B cell (primary cell): ENCODE measurements around the gene SREBF1. TPM values are rescaled to one million over a fixed set of nuclear protein-coding genes. Genes with fewer than 3 reads are reported as not detected.

Experiments used
- ATAC-seq: fragments of 200-7000 bp; cut with Tn5 transposase; one replicate; pipeline ENCODE4 v1.10.0; 2021; ENCODE audit warnings: low read depth, mild to moderate bottlenecking, moderate number of reproducible peaks, moderate library complexity
- CTCF ChIA-PET: fragments of 350-600 bp; sonication (Branson Sonifier 250); formaldehyde crosslinking; loops from one replicate; lab custom pipeline; 2021; ENCODE audit warnings: antibody characterized with exemption, inconsistent platforms; lab: Charles Lee
- POLR2A ChIA-PET: fragments of 350-600 bp; sonication (Branson Sonifier 250); formaldehyde crosslinking; loops from one replicate; lab custom pipeline; 2021; ENCODE audit warnings: antibody characterized with exemption; lab: Charles Lee
- DNase-seq: peaks from one replicate; pipeline ENCODE4 v3.0.0; 2013
- H2AFZ ChIP-seq: 2 replicates; pipeline ENCODE4 v1.6.1; 2012; ENCODE audit warnings: mild to moderate bottlenecking, low read depth, low read length; ENCODE audit not compliant: insufficient read depth, poor library complexity, severe bottlenecking
- H3K27ac ChIP-seq, 2 donors: 1 replicate in 1 of 2; 2 replicates in 1 of 2; pipeline ENCODE4 v1.5.1; 2012 to 2013; ENCODE audit warnings: low read length in 2 of 2, mild to moderate bottlenecking in 2 of 2, moderate library complexity in 1 of 2
- H3K27me3 ChIP-seq, 4 experiments: fragments of 200-600 bp in 1 of 4; sonication (generic) in 1 of 4; replicated peaks in 1 of 4; 1 replicate in 2 of 4; 2 replicates in 2 of 4; pipeline versions ENCODE4 v1.6.1 to v1.7.0; 2013 to 2016; ENCODE audit warnings: low read length in 3 of 4, mild to moderate bottlenecking in 2 of 4, mixed read lengths in 1 of 4, moderate library complexity in 1 of 4; ENCODE audit not compliant: insufficient read depth in 4 of 4, control insufficient read depth in 3 of 4; ENCODE audit errors: control extremely low read depth in 1 of 4
- H3K36me3 ChIP-seq, 2 experiments: replicated peaks in 1 of 2; 1 replicate in 1 of 2; 2 replicates in 1 of 2; pipeline versions ENCODE4 v1.6.1 to v1.7.1; 2013; ENCODE audit warnings: low read length in 1 of 2; ENCODE audit not compliant: insufficient read depth in 2 of 2, control insufficient read depth in 1 of 2; ENCODE audit errors: control extremely low read depth in 1 of 2, extremely low read depth in 1 of 2
- H3K4me1 ChIP-seq, 2 donors: fragments of 200-600 bp in 1 of 2; sonication (generic) in 1 of 2; 1 replicate in 1 of 2; 2 replicates in 1 of 2; pipeline versions ENCODE4 v1.5.1 to v1.6.1; 2013 to 2017; ENCODE audit warnings: low read length in 2 of 2; ENCODE audit not compliant: control insufficient read depth in 2 of 2, insufficient read depth in 2 of 2
- H3K4me2 ChIP-seq: replicated peaks from 2 replicates; pipeline ENCODE3; 2012; ENCODE audit warnings: mild to moderate bottlenecking, low read depth, low read length; ENCODE audit not compliant: poor library complexity, severe bottlenecking
- H3K4me3 ChIP-seq, 5 experiments: fragments of 200-600 bp in 1 of 5; sonication (generic) in 1 of 5; 1 replicate in 3 of 5; 2 replicates in 2 of 5; pipeline versions ENCODE4 v1.5.1 to v1.7.0; 2011 to 2016; ENCODE audit warnings: low read length in 4 of 5, mild to moderate bottlenecking in 4 of 5, low read depth in 2 of 5, control low read depth in 1 of 5, moderate library complexity in 1 of 5; ENCODE audit not compliant: insufficient read depth in 1 of 5; ENCODE audit errors: control extremely low read depth in 1 of 5, extremely low read depth in 1 of 5
- H3K79me2 ChIP-seq: fragments of 200-600 bp; sonication (generic); one replicate; pipeline ENCODE4 v1.6.0; 2016; ENCODE audit warnings: low read length; ENCODE audit not compliant: control insufficient read depth, insufficient read depth
- H3K9ac ChIP-seq: fragments of 200-600 bp; sonication (generic); 2 replicates; pipeline ENCODE4 v1.6.1; 2017; ENCODE audit warnings: mild to moderate bottlenecking, low read length, moderate library complexity
- H3K9me3 ChIP-seq, 3 donors: one replicate each; pipeline versions ENCODE4 v1.6.1 to v1.7.1; 2013; ENCODE audit warnings: low read length in 2 of 3; ENCODE audit not compliant: control insufficient read depth in 2 of 3, insufficient read depth in 1 of 3; ENCODE audit errors: control extremely low read depth in 1 of 3
- H4K20me1 ChIP-seq: 2 replicates; pipeline ENCODE4 v1.6.0; 2012; ENCODE audit warnings: mild to moderate bottlenecking, low read length; ENCODE audit not compliant: insufficient read depth, control insufficient read depth, poor library complexity, severe bottlenecking
- H3K27ac Mint-ChIP-seq: one replicate; pipeline ENCODE4 v1.8.0; 2021; ENCODE audit warnings: mixed read lengths
- H3K27me3 Mint-ChIP-seq: one replicate; pipeline ENCODE4 v1.8.0; 2021; ENCODE audit warnings: mixed read lengths
- H3K4me1 Mint-ChIP-seq: one replicate; pipeline ENCODE4 v1.8.0; 2021; ENCODE audit warnings: mixed read lengths
- H3K4me3 Mint-ChIP-seq: one replicate; pipeline ENCODE4 v1.8.0; 2021; ENCODE audit warnings: mixed read lengths
- H3K9me3 Mint-ChIP-seq: one replicate; pipeline ENCODE4 v1.8.0; 2022; ENCODE audit warnings: mixed read lengths; ENCODE audit not compliant: insufficient read depth
- EZH2 ChIP-seq: IDR thresholded peaks from 2 replicates; pipeline ENCODE4 v1.6.1; 2012; ENCODE audit warnings: borderline replicate concordance, low read depth, mild to moderate bottlenecking, moderate library complexity, low read length; ENCODE audit not compliant: insufficient read depth, poor library complexity, severe bottlenecking
- WGBS: methylation state at CpG from one replicate; pipeline ENCODE4 v1.1.5; 2013; ENCODE audit warnings: missing lambda C conversion rate; ENCODE audit not compliant: insufficient coverage; 5-methylcytosine and 5-hydroxymethylcytosine counted together
- intact Hi-C: fragments of 100-400 bp; cut with micrococcal nuclease; formaldehyde crosslinking; loops from one replicate; pipeline ENCODE4 v1.10.0; 2022
- polyA plus RNA-seq: library from polyadenylated mRNA; depleted of rRNA; stranded (reverse); fragments of >200 nt; gene quantifications from 2 replicates; pipeline ENCODE4 v1.2.3, GENCODE V29; 2012
- total RNA-seq, 2 donors: library from RNA; stranded (reverse); fragments of 120-200 nt in 1 of 2; gene quantifications; 1 replicate in 1 of 2; 2 replicates in 1 of 2; pipeline versions ENCODE4 v1.2.3 to v1.2.4, GENCODE V29; 2013 to 2022
- TF ChIP-seq, protein P1 (sequence below): fragments of 200-600 bp; IDR thresholded peaks from one replicate; pipeline ENCODE4 v1.8.0; 2022; ENCODE audit warnings: antibody characterized with exemption, mild to moderate bottlenecking

The SREBF1 gene
- total and polyA plus RNA-seq, 2 donors (not counting 1 experiment from before 2014, with no cell fraction given): 21.6 to 34.9 TPM

DNA sequence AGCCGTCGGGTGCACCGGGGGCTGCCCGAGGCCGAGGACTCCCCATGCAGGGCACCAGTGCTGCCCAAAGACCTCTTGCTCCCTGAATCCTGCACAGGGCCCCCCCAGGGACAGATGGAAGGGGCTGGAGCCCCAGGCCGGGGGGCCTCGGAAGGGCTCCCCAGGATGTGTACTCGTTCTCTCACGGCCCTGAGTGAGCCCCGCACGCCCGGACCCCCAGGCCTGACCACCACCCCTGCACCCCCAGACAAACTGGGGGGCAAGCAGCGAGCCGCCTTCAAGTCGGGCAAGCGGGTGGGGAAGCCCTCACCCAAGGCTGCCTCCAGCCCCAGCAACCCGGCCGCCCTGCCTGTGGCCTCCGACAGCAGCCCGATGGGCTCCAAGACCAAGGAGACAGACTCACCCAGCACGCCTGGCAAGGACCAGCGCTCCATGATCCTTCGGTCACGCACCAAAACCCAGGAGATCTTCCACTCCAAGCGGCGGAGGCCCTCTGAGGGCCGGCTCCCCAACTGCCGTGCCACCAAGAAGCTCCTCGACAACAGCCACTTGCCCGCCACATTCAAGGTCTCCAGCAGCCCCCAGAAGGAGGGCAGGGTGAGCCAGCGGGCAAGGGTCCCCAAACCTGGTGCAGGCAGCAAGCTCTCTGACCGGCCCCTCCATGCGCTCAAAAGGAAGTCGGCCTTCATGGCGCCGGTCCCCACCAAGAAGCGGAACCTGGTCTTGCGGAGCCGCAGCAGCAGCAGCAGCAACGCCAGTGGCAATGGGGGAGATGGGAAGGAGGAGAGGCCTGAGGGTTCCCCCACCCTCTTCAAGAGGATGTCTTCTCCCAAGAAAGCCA lies 40.6 kb downstream of the SREBF1 start:
- Histone ChIP-seq H3K36me3 (peaks cover 0 to 17% of the 10 kb centered on the region in 2 experiments), H2AFZ (no peak overlapping the region), H3K79me2 (peaks cover 11% of the 10 kb centered on the region), H3K4me2 (no peak overlapping the region), H3K9ac (no peak overlapping the region), H3K9me3 (no peaks in the 10 kb centered on the region), H3K27me3 (no peaks in the 10 kb centered on the region), H3K4me3 (no peak overlapping the region), H3K4me1 (peaks cover 9 to 18% of the 10 kb centered on the region in 2 donors), H4K20me1 (peaks cover 6% of the 10 kb centered on the region), H3K27ac (no peak overlapping the region)
- H3K9me3 Mint-ChIP-seq: no peaks in the 10 kb centered on the region
- intact Hi-C loops: no loop called here
- H3K4me3 Mint-ChIP-seq: no peak overlapping the region
- H3K27me3 Mint-ChIP-seq: no peaks in the 10 kb centered on the region
- H3K4me1 Mint-ChIP-seq: peaks cover 19% of the 10 kb centered on the region
- CTCF ChIA-PET: no interaction called here
- 97% methylated on average over 37 of the region's 40 CpGs for WGBS
- ATAC-seq (no peak), DNase-seq (no peak)
- POLR2A ChIA-PET: no interaction called here
- TF ChIP-seq EZH2: no peak
- TF ChIP-seq, protein P1, sequence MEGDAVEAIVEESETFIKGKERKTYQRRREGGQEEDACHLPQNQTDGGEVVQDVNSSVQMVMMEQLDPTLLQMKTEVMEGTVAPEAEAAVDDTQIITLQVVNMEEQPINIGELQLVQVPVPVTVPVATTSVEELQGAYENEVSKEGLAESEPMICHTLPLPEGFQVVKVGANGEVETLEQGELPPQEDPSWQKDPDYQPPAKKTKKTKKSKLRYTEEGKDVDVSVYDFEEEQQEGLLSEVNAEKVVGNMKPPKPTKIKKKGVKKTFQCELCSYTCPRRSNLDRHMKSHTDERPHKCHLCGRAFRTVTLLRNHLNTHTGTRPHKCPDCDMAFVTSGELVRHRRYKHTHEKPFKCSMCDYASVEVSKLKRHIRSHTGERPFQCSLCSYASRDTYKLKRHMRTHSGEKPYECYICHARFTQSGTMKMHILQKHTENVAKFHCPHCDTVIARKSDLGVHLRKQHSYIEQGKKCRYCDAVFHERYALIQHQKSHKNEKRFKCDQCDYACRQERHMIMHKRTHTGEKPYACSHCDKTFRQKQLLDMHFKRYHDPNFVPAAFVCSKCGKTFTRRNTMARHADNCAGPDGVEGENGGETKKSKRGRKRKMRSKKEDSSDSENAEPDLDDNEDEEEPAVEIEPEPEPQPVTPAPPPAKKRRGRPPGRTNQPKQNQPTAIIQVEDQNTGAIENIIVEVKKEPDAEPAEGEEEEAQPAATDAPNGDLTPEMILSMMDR: no peak
- no peak overlapping the region for H3K27ac Mint-ChIP-seq

- Histone ChIP-seq H3K4me3 (no peak overlapping the region), H3K36me3 (peaks cover 0 to 17% of the 10 kb centered on the region in 2 experiments), H3K27me3 (no peaks in the 10 kb centered on the region), H3K4me1 (peaks cover 9 to 18% of the 10 kb centered on the region in 2 donors), H3K27ac (no peak overlapping the region), H3K9me3 (no peaks in the 10 kb centered on the region), H3K9ac (no peak overlapping the region), H4K20me1 (peaks cover 12% of the 10 kb centered on the region), H2AFZ (no peak overlapping the region), H3K79me2 (peaks cover 12% of the 10 kb centered on the region), H3K4me2 (no peak overlapping the region)
- intact Hi-C loops: no loop called here
- Mint-ChIP-seq H3K9me3 (no peaks in the 10 kb centered on the region), H3K4me3 (no peak overlapping the region), H3K27ac (no peak overlapping the region), H3K27me3 (no peaks in the 10 kb centered on the region), H3K4me1 (peaks cover 19% of the 10 kb centered on the region)
- POLR2A ChIA-PET: no interaction called here
- no peak for TF ChIP-seq EZH2
- TF ChIP-seq, protein P1: no peak
- CTCF ChIA-PET: no interaction called here
- DNase-seq (no peak), ATAC-seq (no peak)
- WGBS: 90% methylated on average over 9 of the region's 12 CpGs
These were observed 41.5 kb downstream of the SREBF1 start for GRCh38 chr17:17795296-17795695.
